GM23338 (cell line): Measurements from ENCODE around the gene OBSCN. TPM values are rescaled to one million over a fixed set of nuclear protein-coding genes. Genes with fewer than 3 reads are reported as not detected.

Source experiments
- ATAC-seq: fragments of 200-7000 bp; cut with Tn5 transposase; 3 replicates; pipeline ENCODE4 v1.9.1; 2020
- DNase-seq: peaks from one replicate; pipeline ENCODE4 v3.0.0-alpha.2; 2015; ENCODE audit warnings: low spot score
- H2AFZ ChIP-seq: fragments of 200-600 bp; sonication (generic); 2 replicates; pipeline ENCODE4 v1.8.0; 2016; ENCODE audit warnings: antibody characterized with exemption, mild to moderate bottlenecking, moderate library complexity
- H3F3A ChIP-seq: fragments of 200-600 bp; sonication (generic); replicated peaks from 2 replicates; pipeline ENCODE4 v1.8.0; 2017; ENCODE audit warnings: antibody characterized with exemption, mixed run types, low read depth
- H3K27ac ChIP-seq: fragments of 200-600 bp; sonication (generic); 2 replicates; pipeline ENCODE4 v1.6.1; 2016; ENCODE audit warnings: low read depth
- H3K27me3 ChIP-seq: fragments of 200-600 bp; sonication (generic); 2 replicates; pipeline ENCODE4 v1.8.0; 2016; ENCODE audit warnings: mild to moderate bottlenecking, mixed run types, moderate library complexity; ENCODE audit not compliant: insufficient read depth
- H3K36me3 ChIP-seq: fragments of 200-600 bp; sonication (generic); 2 replicates; pipeline ENCODE4 v1.8.0; 2016; ENCODE audit warnings: mild to moderate bottlenecking; ENCODE audit not compliant: insufficient read depth
- H3K4me1 ChIP-seq: fragments of 200-600 bp; sonication (generic); 2 replicates; pipeline ENCODE4 v1.8.0; 2016; ENCODE audit warnings: mild to moderate bottlenecking, moderate library complexity; ENCODE audit not compliant: insufficient read depth
- H3K4me2 ChIP-seq: fragments of 200-600 bp; sonication (generic); 2 replicates; pipeline ENCODE4 v1.7.1; 2017; ENCODE audit warnings: mixed run types
- H3K4me3 ChIP-seq: fragments of 200-600 bp; sonication (generic); 2 replicates; pipeline ENCODE4 v1.6.1; 2016; ENCODE audit warnings: mixed run types
- H3K79me2 ChIP-seq: fragments of 200-600 bp; sonication (generic); replicated peaks from 2 replicates; pipeline ENCODE4 v1.8.0; 2017; ENCODE audit warnings: mild to moderate bottlenecking; ENCODE audit not compliant: insufficient read depth
- H3K9me2 ChIP-seq: fragments of 200-600 bp; sonication (generic); 2 replicates; pipeline ENCODE4 v1.8.0; 2017; ENCODE audit not compliant: insufficient read depth
- H4K20me1 ChIP-seq: fragments of 200-600 bp; sonication (generic); replicated peaks from 2 replicates; pipeline ENCODE4 v1.8.0; 2017; ENCODE audit warnings: mild to moderate bottlenecking; ENCODE audit not compliant: insufficient read depth
- H3K27ac Mint-ChIP-seq: 2 replicates; pipeline ENCODE4 v1.8.0; 2020; ENCODE audit warnings: inconsistent platforms, mild to moderate bottlenecking, moderate library complexity, mixed read lengths
- H3K27me3 Mint-ChIP-seq: 3 replicates; pipeline ENCODE4 v1.8.0; 2022; ENCODE audit warnings: low read depth, mild to moderate bottlenecking, moderate library complexity, mixed read lengths, inconsistent platforms; ENCODE audit not compliant: insufficient read depth, poor library complexity
- H3K36me3 Mint-ChIP-seq: 3 replicates; pipeline ENCODE4 v1.8.0; 2021; ENCODE audit warnings: low read depth, mild to moderate bottlenecking, inconsistent platforms, moderate library complexity, mixed read lengths
- H3K4me1 Mint-ChIP-seq: 3 replicates; pipeline ENCODE4 v1.8.0; 2020; ENCODE audit warnings: mild to moderate bottlenecking, inconsistent platforms, mixed read lengths
- H3K4me3 Mint-ChIP-seq: 3 replicates; pipeline ENCODE4 v1.8.0; 2021; ENCODE audit warnings: moderate library complexity, mild to moderate bottlenecking, inconsistent platforms, mixed read lengths
- H3K9me3 Mint-ChIP-seq: 3 replicates; pipeline ENCODE4 v1.8.0; 2020; ENCODE audit warnings: moderate library complexity, mild to moderate bottlenecking, inconsistent platforms, mixed read lengths
- CREB1 ChIP-seq: fragments of 250-450 bp; sonication (Bioruptor Pico); IDR thresholded peaks from 2 replicates; pipeline ENCODE4 v1.5.0; 2020; ENCODE audit warnings: low read depth, mild to moderate bottlenecking, moderate library complexity
- CTCF ChIP-seq, 2 experiments: fragments of 200-600 bp in 1 of 2; sonication (generic) in 1 of 2; conservative IDR thresholded peaks; 2 replicates each; pipeline versions ENCODE4 v1.5.1 to v1.6.1; 2016 to 2017; ENCODE audit warnings: antibody characterized with exemption in 2 of 2, low read depth in 2 of 2, mild to moderate bottlenecking in 2 of 2, moderate library complexity in 1 of 2
- EZH2 ChIP-seq: fragments of 200-600 bp; sonication (generic); IDR thresholded peaks from one replicate; pipeline ENCODE4 v1.8.0; 2017; ENCODE audit warnings: antibody characterized with exemption, mild to moderate bottlenecking, low read depth; ENCODE audit not compliant: unreplicated experiment
- EZH2phosphoT487 ChIP-seq: fragments of 200-600 bp; sonication (generic); IDR thresholded peaks from one replicate; pipeline ENCODE4 v1.8.1; 2018; ENCODE audit warnings: antibody characterized with exemption; ENCODE audit not compliant: unreplicated experiment
- JUNB ChIP-seq: IDR thresholded peaks from one replicate; pipeline ENCODE4 v1.6.1; 2016; ENCODE audit warnings: antibody characterized with exemption; ENCODE audit not compliant: unreplicated experiment
- POLR2AphosphoS5 ChIP-seq: IDR thresholded peaks from 2 replicates; pipeline ENCODE4 v1.6.1; 2016; ENCODE audit warnings: antibody characterized with exemption, low read depth
- REST ChIP-seq: IDR thresholded peaks from one replicate; pipeline ENCODE4 v1.6.1; 2018; ENCODE audit warnings: antibody characterized with exemption; ENCODE audit not compliant: unreplicated experiment
- STAT1 ChIP-seq: IDR thresholded peaks from one replicate; pipeline ENCODE4 v1.6.1; 2016; ENCODE audit warnings: antibody characterized with exemption; ENCODE audit not compliant: unreplicated experiment
- ZNF114 ChIP-seq: fragments of 250-450 bp; sonication (Bioruptor Pico); IDR thresholded peaks from 2 replicates; pipeline ENCODE4 v1.5.0; 2020; ENCODE audit warnings: mild to moderate bottlenecking, moderate library complexity
- ZNF462 ChIP-seq: fragments of 250-450 bp; sonication (Bioruptor Pico); IDR thresholded peaks from 2 replicates; pipeline ENCODE4 v1.5.0; 2020; ENCODE audit warnings: mild to moderate bottlenecking, moderate library complexity
- polyA plus RNA-seq: library from polyadenylated mRNA; unstranded; fragments of >200 nt; fragmentation: Nextera tagmentation; extraction: Ambion mirVana; gene quantifications from 2 replicates; pipeline ENCODE4 v1.2.1, GENCODE V29; 2016
- total RNA-seq: library from RNA; depleted of rRNA; stranded (reverse); fragments of >200 nt; shearing (Covaris generic); gene quantifications from 2 replicates; pipeline ENCODE4 v1.2.3, GENCODE V29; 2014

OBSCN gene
- total and polyA plus RNA-seq, 2 experiments from 2014 or later, result 8.4 to 38.5 TPM

- TF ChIP-seq CTCF (conservative IDR thresholded peaks at IDR 0.05; ENCODE audit: low read depth in 2 of 2) (no peak), ZNF462 (CRISPR knock-in tag) (no peak), EZH2 (no peak)
Observed at GRCh38 chr1:228385232-228385631, 177.4 kb downstream of the OBSCN start (continued).

- H3K9me2 ChIP-seq, result no peaks in the 10 kb centered on the region
- Mint-ChIP-seq H3K27ac (no peak overlapping the region), H3K27me3 (peaks cover 8% of the 10 kb centered on the region), H3K36me3 (no peaks in the 10 kb centered on the region), H3K4me1 (no peaks in the 10 kb centered on the region), H3K9me3 (no peaks in the 10 kb centered on the region), H3K4me3 (no peak overlapping the region)
- no peak overlapping the region for H3K4me3 ChIP-seq
- no peak overlapping the region for H3K4me2 ChIP-seq
- no peak overlapping the region for H2AFZ ChIP-seq
- no peaks in the 10 kb centered on the region for H3F3A ChIP-seq
- peak; percentile 41 for ATAC-seq
- no peaks in the 10 kb centered on the region for H3K4me1 ChIP-seq
- no peaks in the 10 kb centered on the region for H3K79me2 ChIP-seq
- no peaks in the 10 kb centered on the region; the same call in 1 of the 2 replicates for H4K20me1 ChIP-seq
- H3K36me3 ChIP-seq, result no peaks in the 10 kb centered on the region
- H3K27me3 ChIP-seq, result peaks cover 20% of the 10 kb centered on the region
- DNase-seq, result no peak
- H3K27ac ChIP-seq, result no peak overlapping the region
- TF ChIP-seq REST, result no peak
- no peak for TF ChIP-seq STAT1
- no peak for TF ChIP-seq CREB1 (CRISPR knock-in tag)
- no peak for TF ChIP-seq CTCF (conservative IDR thresholded peaks at IDR 0.05; ENCODE audit: low read depth in 2 of 2)
- no peak for TF ChIP-seq ZNF114 (CRISPR knock-in tag)
- no peak for TF ChIP-seq POLR2AphosphoS5
- no peak for TF ChIP-seq EZH2phosphoT487
- TF ChIP-seq JUNB, result no peak
Observed at GRCh38 chr1:228387321-228387720, 179.5 kb downstream of the OBSCN start.
